DMS53 (cell line): ENCODE results near the gene RTP4.
A peak's percentile ranks its signal among the peaks of the same experiment; 100 is the strongest.

ENCODE experiments used
- DNase-seq: peaks from one replicate; lab custom pipeline; 2025; lab: John Stamatoyannopoulos, UW

The RTP4 gene

GRCh38 chr3:187370051-187370450 is 1.9 kb downstream of the RTP4 start:
- no peak for DNase-seq

- no peak for DNase-seq
These were observed 7.4 kb downstream of the RTP4 start for GRCh38 chr3:187375581-187375980.

GRCh38 chr3:187377842-187378241 is 9.7 kb downstream of the RTP4 start:
- DNase-seq, result no peak

- DNase-seq, result no peak
These were observed 14.5 kb downstream of the RTP4 start for GRCh38 chr3:187382609-187383151.

GRCh38 chr3:187383246-187383645 is 15.1 kb downstream of the RTP4 start:
- DNase-seq, result no peak

GRCh38 chr3:187385296-187385695 is 17.1 kb downstream of the RTP4 start:
- DNase-seq, result no peak

- DNase-seq, result no peak
These were observed 28.5 kb downstream of the RTP4 start for GRCh38 chr3:187396661-187397060.

- DNase-seq, result no peak
These were observed 30.8 kb downstream of the RTP4 start for GRCh38 chr3:187398955-187399354.

- DNase-seq, result no peak
These were observed 32.6 kb downstream of the RTP4 start for GRCh38 chr3:187400756-187401155.

GRCh38 chr3:187401856-187402255 is 33.7 kb downstream of the RTP4 start:
- no peak for DNase-seq

GRCh38 chr3:187403768-187404288 is 35.6 kb downstream of the RTP4 start:
- peak; percentile 3 for DNase-seq

- DNase-seq, result peak; percentile 21
These were observed 38.7 kb downstream of the RTP4 start for GRCh38 chr3:187406927-187407326.

GRCh38 chr3:187411991-187412781 is 44.0 kb downstream of the RTP4 start:
- DNase-seq, result peak; percentile 67
